Measurements from ENCODE around the gene MAGI3.
"Not testable (repeated sequence)": the region's sequence is repeated elsewhere in the genome, so short reads cannot be mapped to it uniquely, and the experiment has no call there.

The MAGI3 gene

GRCh38 chr1:113399062-113399583 lies 8.8 kb downstream of the MAGI3 start:
- DNase-seq (ENCODE audit: low read depth in 2 of 2) = no peak

GRCh38 chr1:113401067-113401466 lies 10.8 kb downstream of the MAGI3 start:
- no peak for DNase-seq (ENCODE audit: low read depth in 2 of 2)

GRCh38 chr1:113401728-113402127 lies 11.4 kb downstream of the MAGI3 start:
- DNase-seq (ENCODE audit: low read depth in 2 of 2) = no peak

GRCh38 chr1:113403065-113403464 lies 12.8 kb downstream of the MAGI3 start:
- DNase-seq (ENCODE audit: low read depth in 2 of 2) = no peak

- DNase-seq (ENCODE audit: low read depth in 2 of 2) = no peak
Observed at GRCh38 chr1:113405573-113405972, 15.3 kb downstream of the MAGI3 start.

- DNase-seq (ENCODE audit: low read depth in 2 of 2) = not testable (repeated sequence)
Observed at GRCh38 chr1:113406149-113406548, 15.8 kb downstream of the MAGI3 start.

- DNase-seq (ENCODE audit: low read depth in 2 of 2) = no peak
Observed at GRCh38 chr1:113409363-113409762, 19.0 kb downstream of the MAGI3 start.

GRCh38 chr1:113412020-113412419 lies 21.7 kb downstream of the MAGI3 start:
- DNase-seq (ENCODE audit: low read depth in 2 of 2) = not testable (repeated sequence)

GRCh38 chr1:113415310-113416070 lies 25.2 kb downstream of the MAGI3 start:
- DNase-seq (ENCODE audit: low read depth in 2 of 2) = no peak

GRCh38 chr1:113416071-113416470 lies 25.8 kb downstream of the MAGI3 start:
- not testable (repeated sequence) for DNase-seq (ENCODE audit: low read depth in 2 of 2)

- no peak for DNase-seq (ENCODE audit: low read depth in 2 of 2)
Observed at GRCh38 chr1:113416496-113416895, 26.2 kb downstream of the MAGI3 start.

GRCh38 chr1:113422315-113423068 lies 32.2 kb downstream of the MAGI3 start:
- no peak for DNase-seq (ENCODE audit: low read depth in 2 of 2)

- no peak for DNase-seq (ENCODE audit: low read depth in 2 of 2)
Observed at GRCh38 chr1:113423826-113424225, 33.5 kb downstream of the MAGI3 start.

- DNase-seq (ENCODE audit: low read depth in 2 of 2) = no peak
Observed at GRCh38 chr1:113429461-113430153, 39.3 kb downstream of the MAGI3 start.

GRCh38 chr1:113433184-113433583 lies 42.9 kb downstream of the MAGI3 start:
- no peak for DNase-seq (ENCODE audit: low read depth in 2 of 2)

GRCh38 chr1:113434081-113434873 lies 44.0 kb downstream of the MAGI3 start:
- DNase-seq (ENCODE audit: low read depth in 2 of 2) = no peak

GRCh38 chr1:113434874-113435175 lies 44.5 kb downstream of the MAGI3 start:
- DNase-seq (ENCODE audit: low read depth in 2 of 2) = no peak

GRCh38 chr1:113437554-113438341 lies 47.4 kb downstream of the MAGI3 start:
- no peak for DNase-seq (ENCODE audit: low read depth in 2 of 2)

GRCh38 chr1:113438505-113439276 lies 48.4 kb downstream of the MAGI3 start:
- no peak for DNase-seq (ENCODE audit: low read depth in 2 of 2)

GRCh38 chr1:113439277-113439670 lies 49.0 kb downstream of the MAGI3 start:
- no peak for DNase-seq (ENCODE audit: low read depth in 2 of 2)

Measured in stimulated activated CD4-positive, alpha-beta T cell treated with anti-CD3 and anti-CD28 coated beads, Interleukin-12 subunit alpha, Interleukin-12 subunit beta, amount 100 ng/mL, for 24 hours (primary cell).